ENCODE data around the gene FYCO1. TPM values are rescaled to one million over a fixed set of nuclear protein-coding genes. Genes with fewer than 3 reads are reported as not detected.

The FYCO1 gene
- total and polyA plus RNA-seq, 9 of the 15 experiments (the other 6 are each of a cell fraction or from before 2014, with no cell fraction given), result 2.1 to 13.8 (median 7.4) TPM

- TF ChIP-seq PCBP2 (IDR thresholded peaks at IDR 0.05; ENCODE audit: low read depth, low read length, poor library complexity, severe bottlenecking) (no peak), CXXC5 (CRISPR knock-in tag; IDR thresholded peaks at IDR 0.05) (no peak), TEAD2 (tag; IDR thresholded peaks at IDR 0.05) (no peak), ZNF778 (CRISPR knock-in tag; IDR thresholded peaks at IDR 0.05) (no peak), PURB (CRISPR knock-in tag; IDR thresholded peaks at IDR 0.05; ENCODE audit: low read depth) (no peak), ZNF316 (IDR thresholded peaks at IDR 0.05) (no peak), ZFPM2 (CRISPR knock-in tag; IDR thresholded peaks at IDR 0.05) (no peak), ZNF668 (CRISPR knock-in tag; IDR thresholded peaks at IDR 0.05) (no peak), E4F1 (CRISPR knock-in tag; IDR thresholded peaks at IDR 0.05; ENCODE audit: borderline replicate concordance) (no peak), RBBP5 (IDR thresholded peaks at IDR 0.05; ENCODE audit: borderline replicate concordance, insufficient read depth, low read length, poor library complexity, severe bottlenecking) (no peak), RB1 (IDR thresholded peaks at IDR 0.05; ENCODE audit: low read depth) (no peak)
- TF ChIP-seq, protein P1, sequence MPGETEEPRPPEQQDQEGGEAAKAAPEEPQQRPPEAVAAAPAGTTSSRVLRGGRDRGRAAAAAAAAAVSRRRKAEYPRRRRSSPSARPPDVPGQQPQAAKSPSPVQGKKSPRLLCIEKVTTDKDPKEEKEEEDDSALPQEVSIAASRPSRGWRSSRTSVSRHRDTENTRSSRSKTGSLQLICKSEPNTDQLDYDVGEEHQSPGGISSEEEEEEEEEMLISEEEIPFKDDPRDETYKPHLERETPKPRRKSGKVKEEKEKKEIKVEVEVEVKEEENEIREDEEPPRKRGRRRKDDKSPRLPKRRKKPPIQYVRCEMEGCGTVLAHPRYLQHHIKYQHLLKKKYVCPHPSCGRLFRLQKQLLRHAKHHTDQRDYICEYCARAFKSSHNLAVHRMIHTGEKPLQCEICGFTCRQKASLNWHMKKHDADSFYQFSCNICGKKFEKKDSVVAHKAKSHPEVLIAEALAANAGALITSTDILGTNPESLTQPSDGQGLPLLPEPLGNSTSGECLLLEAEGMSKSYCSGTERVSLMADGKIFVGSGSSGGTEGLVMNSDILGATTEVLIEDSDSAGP (CRISPR knock-in tag; IDR thresholded peaks at IDR 0.05), result no peak
These were observed 45.5 kb downstream of the FYCO1 start (continued) for GRCh38 chr3:45950131-45950530.

Measured in K562 (cell line).